Measurements from ENCODE around the gene LYSMD1.

The LYSMD1 gene

DNA sequence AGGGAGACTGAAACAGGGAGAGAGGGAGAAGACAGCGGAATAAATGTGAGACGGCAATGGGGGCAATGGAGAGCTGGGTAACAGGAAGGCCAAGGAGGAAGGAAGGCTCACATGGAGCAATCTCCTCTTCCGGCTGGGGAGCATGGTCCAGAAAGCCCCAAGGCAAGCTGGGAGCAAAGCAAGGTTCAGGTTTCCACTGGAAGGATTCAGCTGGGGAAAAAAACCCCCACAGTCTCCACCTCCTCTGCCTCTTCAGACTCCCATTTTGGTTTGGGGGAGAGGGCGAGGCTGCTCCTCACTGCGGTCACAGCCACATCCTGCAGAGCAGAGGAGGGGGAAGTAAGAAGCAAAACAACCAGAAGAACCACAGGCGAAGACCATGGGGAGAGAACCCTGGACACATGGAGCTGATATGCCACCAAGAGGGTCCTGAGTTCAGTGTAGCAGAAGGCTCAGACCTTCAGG, 8.6 kb downstream of the LYSMD1 start:
- no peak overlapping the region for H3K4me3 ChIP-seq (ENCODE audit: low read length in 2 of 2)
- no peak overlapping the region for H3K23ac ChIP-seq (ENCODE audit: low read depth, low read length, poor library complexity)
- no peaks in the 10 kb centered on the region for H3K4me1 ChIP-seq (ENCODE audit: control insufficient read depth in 2 of 2, insufficient read depth in 1 of 2, low read depth in 1 of 2, low read length in 2 of 2)
- no CpG with 5 or more reads among the region's 6 CpGs for WGBS, 2 donors (ENCODE audit: extremely low coverage in 2 of 2, insufficient read length in 2 of 2, insufficient replicate concordance in 1 of 2)
- no peak overlapping the region for H4K8ac ChIP-seq (ENCODE audit: low read depth, low read length)
- H2AFZ ChIP-seq (ENCODE audit: low read length) = no peak overlapping the region
- no peak overlapping the region for H3K4ac ChIP-seq (ENCODE audit: low read length)
- no peak overlapping the region for H3K14ac ChIP-seq (ENCODE audit: low read length)
- no peaks in the 10 kb centered on the region for H3K9me3 ChIP-seq (replicated peaks in 1 of 2; ENCODE audit: control insufficient read depth in 2 of 2, insufficient read depth in 1 of 2, low read depth in 1 of 2, low read length in 2 of 2)
- no peak overlapping the region for H2BK12ac ChIP-seq (ENCODE audit: low read length)
- no peak overlapping the region for H2BK120ac ChIP-seq (ENCODE audit: low read depth, low read length)
- H3K9ac ChIP-seq (ENCODE audit: low read depth, low read length, poor library complexity) = no peak overlapping the region
- peaks cover 2% of the 10 kb centered on the region for H3K79me1 ChIP-seq (ENCODE audit: low read depth, low read length)
- no peak overlapping the region for H2BK5ac ChIP-seq (ENCODE audit: low read length)
- DNase-seq (ENCODE audit: low spot score) = no peak
- H3K36me3 ChIP-seq (replicated peaks in 1 of 2; ENCODE audit: control insufficient read depth in 2 of 2, insufficient read depth in 2 of 2, low read length in 2 of 2) = peaks cover 26 to 42% of the 10 kb centered on the region in 2 donors
- H2BK15ac ChIP-seq (ENCODE audit: low read length) = no peak overlapping the region
- no peak overlapping the region for H3K27ac ChIP-seq (replicated peaks; ENCODE audit: low read length)
- no peak overlapping the region for H3K4me2 ChIP-seq (ENCODE audit: insufficient read depth, low read length, poor library complexity, severe bottlenecking)
- no peak overlapping the region for H3K18ac ChIP-seq (ENCODE audit: low read length)
- H2AK5ac ChIP-seq (ENCODE audit: low read depth, low read length) = no peak overlapping the region
- no peak overlapping the region for H4K91ac ChIP-seq (ENCODE audit: low read depth, low read length, poor library complexity)
- H3K27me3 ChIP-seq (ENCODE audit: control insufficient read depth in 3 of 3, insufficient read depth in 3 of 3, low read depth in 1 of 3, low read length in 3 of 3) = no peaks in the 10 kb centered on the region

DNA sequence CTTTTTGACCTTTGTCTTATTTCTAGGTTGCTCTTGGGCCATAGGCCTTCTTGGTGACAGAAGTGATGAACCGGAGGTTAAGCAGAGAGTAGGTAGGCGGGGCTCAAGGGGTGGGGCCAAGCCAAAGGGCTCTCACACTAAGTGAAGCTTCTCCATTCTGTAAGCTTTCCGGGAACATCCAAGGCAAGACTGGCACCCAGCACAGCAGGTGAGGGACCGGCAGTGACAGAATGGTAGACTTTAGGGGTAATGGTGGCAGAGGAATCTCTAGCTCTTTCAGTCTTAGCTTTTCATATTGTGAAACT, 9.2 kb downstream of the LYSMD1 start, which contains the start of gene TNFAIP8L2:
TNFAIP8L2 (plus strand) TSS at position 135 of the 305 bp plus-strand sequence. CDS start 2,049 bp downstream, outside the sequence.
- Histone ChIP-seq H3K9ac (ENCODE audit: low read depth, low read length, poor library complexity) (no peak within 1 kb of the TSS), H2AFZ (ENCODE audit: low read length) (no peak within 1 kb of the TSS), H2BK12ac (ENCODE audit: low read length) (no peak within 1 kb of the TSS), H3K36me3 (replicated peaks in 1 of 2; ENCODE audit: control insufficient read depth in 2 of 2, insufficient read depth in 2 of 2, low read length in 2 of 2) (peaks cover 22 to 36% of the 10 kb centered on the region in 2 donors), H3K14ac (ENCODE audit: low read length) (no peak within 1 kb of the TSS), H3K27ac (replicated peaks; ENCODE audit: low read length) (no peak within 1 kb of the TSS), H4K91ac (ENCODE audit: low read depth, low read length, poor library complexity) (no peak within 1 kb of the TSS), H2BK5ac (ENCODE audit: low read length) (no peak within 1 kb of the TSS), H2BK120ac (ENCODE audit: low read depth, low read length) (no peak within 1 kb of the TSS), H3K4me3 (ENCODE audit: low read length in 2 of 2) (no peak within 1 kb of the TSS), H3K79me1 (ENCODE audit: low read depth, low read length) (peaks cover 2% of the 10 kb centered on the region), H3K4me2 (ENCODE audit: insufficient read depth, low read length, poor library complexity, severe bottlenecking) (no peak within 1 kb of the TSS), H3K9me3 (replicated peaks in 1 of 2; ENCODE audit: control insufficient read depth in 2 of 2, insufficient read depth in 1 of 2, low read depth in 1 of 2, low read length in 2 of 2) (no peaks in the 10 kb centered on the region), H4K8ac (ENCODE audit: low read depth, low read length) (no peak within 1 kb of the TSS), H3K23ac (ENCODE audit: low read depth, low read length, poor library complexity) (no peak within 1 kb of the TSS), H2BK15ac (ENCODE audit: low read length) (no peak within 1 kb of the TSS), H3K27me3 (ENCODE audit: control insufficient read depth in 3 of 3, insufficient read depth in 3 of 3, low read depth in 1 of 3, low read length in 3 of 3) (no peaks in the 10 kb centered on the region), H3K4me1 (ENCODE audit: control insufficient read depth in 2 of 2, insufficient read depth in 1 of 2, low read depth in 1 of 2, low read length in 2 of 2) (no peaks in the 10 kb centered on the region), H3K18ac (ENCODE audit: low read length) (no peak within 1 kb of the TSS), H2AK5ac (ENCODE audit: low read depth, low read length) (no peak within 1 kb of the TSS), H3K4ac (ENCODE audit: low read length) (no peak within 1 kb of the TSS)
- no peak for DNase-seq (ENCODE audit: low spot score)
- WGBS, 2 donors (ENCODE audit: extremely low coverage in 2 of 2, insufficient read length in 2 of 2, insufficient replicate concordance in 1 of 2) = no CpG with 5 or more reads among the region's 4 CpGs

DNA sequence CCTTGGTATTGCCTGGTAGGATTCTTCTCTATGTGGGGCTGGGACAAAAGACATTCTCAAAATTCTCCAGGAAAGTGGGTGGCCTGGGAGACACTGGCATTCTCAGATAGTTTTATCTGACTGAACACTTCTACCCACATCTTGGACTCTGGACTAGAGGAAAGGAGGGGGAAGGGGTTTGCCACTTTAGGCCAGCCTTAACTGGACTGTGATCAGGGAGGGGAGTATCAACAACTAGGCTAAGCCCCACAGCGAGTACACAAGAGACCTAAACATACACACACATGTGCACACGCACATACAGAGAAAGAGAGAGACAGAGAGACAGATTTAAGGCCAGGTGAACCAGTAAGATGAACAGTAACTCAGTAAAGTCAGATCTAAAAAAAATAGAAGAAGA, 18.0 kb downstream of the LYSMD1 start:
- no peaks in the 10 kb centered on the region for H3K79me1 ChIP-seq (ENCODE audit: low read depth, low read length)
- peaks cover 0 to 2% of the 10 kb centered on the region in 2 donors for H3K36me3 ChIP-seq (replicated peaks in 1 of 2; ENCODE audit: control insufficient read depth in 2 of 2, insufficient read depth in 2 of 2, low read length in 2 of 2)
- H3K4me3 ChIP-seq (ENCODE audit: low read length in 2 of 2) = no peak overlapping the region
- no peak overlapping the region for H2BK15ac ChIP-seq (ENCODE audit: low read length)
- no peak overlapping the region for H2BK12ac ChIP-seq (ENCODE audit: low read length)
- peaks cover 27 to 32% of the 10 kb centered on the region in 2 donors for H3K4me1 ChIP-seq (ENCODE audit: control insufficient read depth in 2 of 2, insufficient read depth in 1 of 2, low read depth in 1 of 2, low read length in 2 of 2)
- no peak overlapping the region for H3K18ac ChIP-seq (ENCODE audit: low read length)
- no peak overlapping the region for H3K9ac ChIP-seq (ENCODE audit: low read depth, low read length, poor library complexity)
- DNase-seq (ENCODE audit: low spot score) = no peak
- H3K9me3 ChIP-seq (replicated peaks in 1 of 2; ENCODE audit: control insufficient read depth in 2 of 2, insufficient read depth in 1 of 2, low read depth in 1 of 2, low read length in 2 of 2) = no peaks in the 10 kb centered on the region
- no peak overlapping the region for H3K4me2 ChIP-seq (ENCODE audit: insufficient read depth, low read length, poor library complexity, severe bottlenecking)
- H2AFZ ChIP-seq (ENCODE audit: low read length) = peak overlapping the region; percentile 97
- H3K23ac ChIP-seq (ENCODE audit: low read depth, low read length, poor library complexity) = no peak overlapping the region
- no peak overlapping the region for H4K91ac ChIP-seq (ENCODE audit: low read depth, low read length, poor library complexity)
- no peak overlapping the region for H3K4ac ChIP-seq (ENCODE audit: low read length)
- H4K8ac ChIP-seq (ENCODE audit: low read depth, low read length) = no peak overlapping the region
- no peak overlapping the region for H2BK120ac ChIP-seq (ENCODE audit: low read depth, low read length)
- WGBS, 2 donors (ENCODE audit: extremely low coverage in 2 of 2, insufficient read length in 2 of 2, insufficient replicate concordance in 1 of 2) = no CpG with 5 or more reads among the region's 2 CpGs
- H3K27ac ChIP-seq (replicated peaks; ENCODE audit: low read length) = no peak overlapping the region
- H2BK5ac ChIP-seq (ENCODE audit: low read length) = no peak overlapping the region
- H3K27me3 ChIP-seq (ENCODE audit: control insufficient read depth in 3 of 3, insufficient read depth in 3 of 3, low read depth in 1 of 3, low read length in 3 of 3) = peaks cover 0 to 4% (median 0%) of the 10 kb centered on the region in 3 experiments
- H2AK5ac ChIP-seq (ENCODE audit: low read depth, low read length) = no peak overlapping the region
- no peak overlapping the region for H3K14ac ChIP-seq (ENCODE audit: low read length)

DNA sequence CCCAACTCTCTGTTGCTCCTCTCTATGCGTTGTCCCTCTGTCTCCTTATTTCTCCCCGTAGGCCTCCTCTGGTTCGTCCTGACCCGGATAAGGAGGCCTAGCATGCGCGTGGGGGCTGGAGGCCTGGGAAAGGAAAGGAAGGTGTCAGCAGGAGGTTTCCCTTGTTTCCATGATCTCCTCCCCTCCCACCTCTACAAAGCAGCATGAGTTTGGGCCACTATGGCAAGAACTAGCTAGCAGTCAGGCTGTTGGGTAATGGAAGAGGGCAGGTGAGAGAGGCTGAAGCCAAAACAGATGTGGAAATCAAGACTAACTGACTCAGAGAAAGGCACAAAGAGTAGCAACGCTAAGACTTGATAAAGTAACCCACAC, 18.6 kb downstream of the LYSMD1 start:
- Histone ChIP-seq H3K79me1 (ENCODE audit: low read depth, low read length) (no peaks in the 10 kb centered on the region), H3K27ac (replicated peaks; ENCODE audit: low read length) (no peak overlapping the region)

More for the DNA sequence above, 18.6 kb downstream of the LYSMD1 start:
- Histone ChIP-seq H2AK5ac (ENCODE audit: low read depth, low read length) (no peak overlapping the region), H3K4me3 (ENCODE audit: low read length in 2 of 2) (peak overlapping the region; percentile 75 to 89), H2BK15ac (ENCODE audit: low read length) (no peak overlapping the region), H3K9ac (ENCODE audit: low read depth, low read length, poor library complexity) (peak overlapping the region; percentile 88), H3K18ac (ENCODE audit: low read length) (no peak overlapping the region), H2BK120ac (ENCODE audit: low read depth, low read length) (no peak overlapping the region), H2BK12ac (ENCODE audit: low read length) (no peak overlapping the region), H3K27me3 (ENCODE audit: control insufficient read depth in 3 of 3, insufficient read depth in 3 of 3, low read depth in 1 of 3, low read length in 3 of 3) (peaks cover 0 to 4% (median 0%) of the 10 kb centered on the region in 3 experiments), H3K4me1 (ENCODE audit: control insufficient read depth in 2 of 2, insufficient read depth in 1 of 2, low read depth in 1 of 2, low read length in 2 of 2) (peaks cover 29 to 33% of the 10 kb centered on the region in 2 donors), H3K4ac (ENCODE audit: low read length) (no peak overlapping the region), H3K23ac (ENCODE audit: low read depth, low read length, poor library complexity) (peak overlapping the region; percentile 38), H4K91ac (ENCODE audit: low read depth, low read length, poor library complexity) (no peak overlapping the region), H2BK5ac (ENCODE audit: low read length) (no peak overlapping the region), H2AFZ (ENCODE audit: low read length) (peak overlapping the region; percentile 97), H4K8ac (ENCODE audit: low read depth, low read length) (no peak overlapping the region), H3K9me3 (replicated peaks in 1 of 2; ENCODE audit: control insufficient read depth in 2 of 2, insufficient read depth in 1 of 2, low read depth in 1 of 2, low read length in 2 of 2) (no peaks in the 10 kb centered on the region), H3K4me2 (ENCODE audit: insufficient read depth, low read length, poor library complexity, severe bottlenecking) (peak overlapping the region; percentile 97), H3K14ac (ENCODE audit: low read length) (no peak overlapping the region), H3K36me3 (replicated peaks in 1 of 2; ENCODE audit: control insufficient read depth in 2 of 2, insufficient read depth in 2 of 2, low read length in 2 of 2) (peaks cover 2 to 7% of the 10 kb centered on the region in 2 donors)
- DNase-seq (ENCODE audit: low spot score) = no peak
- no CpG with 5 or more reads among the region's 7 CpGs for WGBS, 2 donors (ENCODE audit: extremely low coverage in 2 of 2, insufficient read length in 2 of 2, insufficient replicate concordance in 1 of 2)

Measured in neuronal stem cell (in vitro differentiated cells).